ENCODE data around the gene GTF2H1.
"Not testable (repeated sequence)": the region's sequence is repeated elsewhere in the genome, so short reads cannot be mapped to it uniquely, and the experiment has no call there.

Gene GTF2H1

GRCh38 chr11:18383388-18384156 lies 61.2 kb downstream of the GTF2H1 start:
- peak; percentile 4 for DNase-seq

- no peak for DNase-seq
Observed at GRCh38 chr11:18384157-18384641, 61.8 kb downstream of the GTF2H1 start.

GRCh38 chr11:18390088-18390487 lies 67.7 kb downstream of the GTF2H1 start:
- DNase-seq = no peak

- DNase-seq = no peak
Observed at GRCh38 chr11:18392434-18393321, 70.3 kb downstream of the GTF2H1 start.

DNA sequence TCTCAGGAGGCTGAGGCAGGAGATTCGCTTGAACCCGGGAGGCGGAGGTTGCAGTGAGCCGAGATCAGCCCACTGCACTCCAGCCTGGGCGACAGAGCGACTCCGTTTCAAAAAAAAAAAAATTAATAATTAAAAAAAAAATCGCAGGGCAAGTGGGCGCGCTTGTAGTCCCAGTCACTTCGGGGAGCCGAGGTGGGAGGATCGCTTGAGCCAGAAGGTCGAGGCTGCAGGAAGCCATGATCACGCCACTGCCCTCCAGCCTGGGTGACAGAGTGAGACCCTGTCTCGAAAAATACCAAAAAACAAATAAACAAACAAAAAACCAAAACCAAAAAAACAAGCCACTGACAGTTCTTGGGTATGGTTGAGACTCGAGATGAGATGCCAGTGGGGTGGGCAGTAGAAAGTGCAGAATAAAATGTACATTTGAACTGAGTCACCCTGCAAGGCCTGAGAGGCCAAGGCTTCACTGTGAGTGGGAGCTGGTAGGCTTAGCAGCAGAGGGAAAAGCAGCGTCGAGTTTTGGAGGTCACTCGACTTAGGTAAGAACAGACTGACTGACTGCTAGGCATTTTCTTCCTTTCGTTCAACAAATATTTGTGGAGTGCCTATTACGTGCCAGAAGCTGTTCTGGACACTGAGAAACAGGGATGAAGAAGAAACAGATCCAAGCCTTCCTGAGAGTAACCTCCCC lies 71.4 kb downstream of the GTF2H1 start:
- no peak for DNase-seq

GRCh38 chr11:18394275-18394927 lies 72.0 kb downstream of the GTF2H1 start, which contains the start of gene LDHA:
TSS of gene LDHA (plus strand) at chr11:18394563. CDS start at chr11:18396843, 2,280 bp downstream.
- peak; percentile 94 for DNase-seq

DNA sequence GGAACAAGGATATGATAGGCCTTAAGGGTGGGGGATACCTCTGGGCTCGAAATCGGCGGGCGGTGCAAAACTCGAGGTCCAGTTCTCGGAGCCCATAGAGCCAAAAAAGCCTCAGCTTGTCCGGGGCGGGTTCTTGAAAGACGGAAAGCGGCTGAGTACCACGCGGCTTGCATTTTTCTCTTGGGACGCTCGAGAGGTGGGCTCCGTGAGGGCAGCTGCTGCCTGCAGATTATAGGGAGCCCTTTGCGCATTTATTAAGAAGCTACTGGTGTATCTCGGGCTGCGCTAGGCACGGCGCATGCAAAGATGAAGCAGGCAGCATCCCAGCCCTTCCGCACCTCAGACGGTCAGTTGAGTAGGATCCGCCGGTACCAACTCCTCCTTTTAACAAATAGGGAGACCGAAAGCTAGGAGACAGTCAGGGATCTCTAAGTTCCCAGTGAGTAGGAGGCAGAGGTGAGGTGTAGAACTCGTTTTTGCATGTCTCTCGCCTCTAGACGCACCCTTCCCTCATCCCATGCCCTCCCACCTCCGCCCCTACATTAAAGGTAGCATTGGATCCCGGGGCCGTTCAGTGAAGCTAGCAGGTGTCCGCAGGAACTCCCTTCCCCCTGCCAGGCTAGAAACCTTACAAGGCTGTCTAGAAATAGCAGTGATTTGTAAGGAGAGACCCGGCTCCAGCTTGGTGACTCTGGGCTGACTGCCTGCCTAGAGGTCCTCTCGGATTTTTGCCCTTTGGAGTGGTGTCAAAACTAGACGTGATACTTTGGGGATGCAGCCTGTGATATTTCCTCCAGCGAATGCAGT lies 72.8 kb downstream of the GTF2H1 start:
- DNase-seq = no peak

- peak; percentile 98 for DNase-seq
Observed at GRCh38 chr11:18395735-18396504, 73.6 kb downstream of the GTF2H1 start.

DNA sequence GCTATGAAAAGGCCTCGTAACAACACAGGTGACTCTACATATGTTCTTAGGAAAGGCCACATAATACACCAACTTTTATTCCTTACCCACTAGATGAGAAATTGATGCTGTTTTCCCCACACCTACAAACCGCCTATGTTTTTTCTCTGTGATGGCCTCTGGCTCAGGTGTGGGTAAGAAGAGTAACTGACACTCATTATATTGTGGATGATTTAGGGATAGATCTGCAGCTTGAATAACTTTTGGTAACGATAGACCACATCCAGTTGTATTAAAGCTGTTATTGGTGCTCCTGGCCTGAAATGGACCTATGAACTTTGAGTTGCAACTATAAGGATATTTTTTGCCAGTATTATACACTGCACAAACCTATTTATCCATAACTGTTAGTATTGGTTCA lies 75.6 kb downstream of the GTF2H1 start:
- DNase-seq = no peak

DNA sequence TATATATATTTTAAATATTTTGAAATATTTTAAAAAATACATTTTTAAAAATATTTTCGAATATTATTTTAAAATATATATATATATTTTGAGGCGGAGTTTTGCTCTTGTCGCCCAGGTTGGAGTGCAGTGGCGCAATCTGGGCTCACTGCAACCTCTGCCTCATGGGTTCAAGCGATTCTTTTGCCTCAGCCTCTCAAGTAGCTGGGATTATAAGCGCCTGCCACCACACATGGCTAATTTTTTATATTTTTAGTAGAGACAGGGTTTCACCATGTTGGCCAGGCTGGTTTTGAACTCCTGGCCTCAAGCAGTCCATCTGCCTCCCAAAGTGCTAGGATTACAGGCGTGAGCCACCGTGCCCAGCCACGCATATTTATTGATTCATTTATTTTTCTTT lies 78.7 kb downstream of the GTF2H1 start:
- not testable (repeated sequence) for DNase-seq

DNA sequence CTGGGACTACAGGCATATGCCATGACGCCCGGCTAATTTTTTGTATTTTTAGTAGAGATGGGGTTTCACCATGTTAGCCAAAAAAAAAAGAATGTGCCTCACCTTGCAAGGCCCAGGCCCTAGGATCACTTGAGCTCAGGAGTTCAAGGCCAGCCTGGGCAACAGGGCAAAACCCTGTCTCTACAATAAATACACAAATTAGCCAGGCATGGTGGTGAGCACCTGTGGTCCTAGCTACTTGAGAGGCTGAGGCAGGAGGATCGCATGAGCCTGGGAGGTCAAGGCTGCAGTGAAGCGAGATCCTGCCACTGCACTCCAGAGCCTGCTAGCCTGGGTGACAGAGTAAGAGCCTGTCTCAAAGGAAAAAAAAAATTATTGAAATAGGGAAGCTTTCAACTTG lies 81.7 kb downstream of the GTF2H1 start:
- DNase-seq = no peak

DNA sequence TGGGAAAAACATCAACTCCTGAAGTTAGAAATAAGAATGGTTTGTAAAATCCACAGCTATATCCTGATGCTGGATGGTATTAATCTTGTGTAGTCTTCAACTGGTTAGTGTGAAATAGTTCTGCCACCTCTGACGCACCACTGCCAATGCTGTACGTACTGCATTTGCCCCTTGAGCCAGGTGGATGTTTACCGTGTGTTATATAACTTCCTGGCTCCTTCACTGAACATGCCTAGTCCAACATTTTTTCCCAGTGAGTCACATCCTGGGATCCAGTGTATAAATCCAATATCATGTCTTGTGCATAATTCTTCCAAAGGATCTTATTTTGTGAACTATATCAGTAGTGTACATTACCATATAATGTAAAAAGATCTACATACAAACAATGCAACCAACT lies 85.0 kb downstream of the GTF2H1 start:
- DNase-seq = not testable (repeated sequence)

- DNase-seq = no peak
Observed at GRCh38 chr11:18408558-18409291, 86.4 kb downstream of the GTF2H1 start.

- no peak for DNase-seq
Observed at GRCh38 chr11:18416459-18416858, 94.1 kb downstream of the GTF2H1 start.
